T47D (cell line): ENCODE measurements around the gene GFRA4.
"Not testable (repeated sequence)": the region's sequence is repeated elsewhere in the genome, so short reads cannot be mapped to it uniquely, and the experiment has no call there.

Source experiments
- DNase-seq, 2 experiments: peaks; one replicate each; pipeline versions ENCODE4 v3.0.0 to v3.0.0-alpha.2; 2011 to 2012; ENCODE audit warnings: low read depth in 1 of 2, low spot score in 1 of 2
- JUND ChIP-seq: IDR thresholded peaks from 2 replicates; pipeline ENCODE4 v1.6.1; 2012; ENCODE audit warnings: low read depth
- in situ Hi-C: cut with HindIII; loops from 2 replicates; pipeline ENCODE4 v1.10.0; 2016; ENCODE audit warnings: low sequenced_read_pairs, low pct_unique_long_range_greater_than_20kb

Gene GFRA4

GRCh38 chr20:3631534-3631933 is 31.7 kb downstream of the GFRA4 start:
- in situ Hi-C loops: no loop called here
- no peak for DNase-seq
- no peak for TF ChIP-seq JUND

GRCh38 chr20:3630429-3630828 is 32.8 kb downstream of the GFRA4 start:
- in situ Hi-C loops: no loop called here
- TF ChIP-seq JUND: no peak
- DNase-seq: no peak

- DNase-seq: no peak
- in situ Hi-C loops: no loop called here
- TF ChIP-seq JUND: no peak
These were observed 33.3 kb downstream of the GFRA4 start for GRCh38 chr20:3629893-3630292.

GRCh38 chr20:3628502-3629314 is 34.5 kb downstream of the GFRA4 start:
- DNase-seq: no peak
- TF ChIP-seq JUND: no peak
- in situ Hi-C loops: no loop called here

- no peak for TF ChIP-seq JUND
- in situ Hi-C loops: no loop called here
- DNase-seq: no peak
These were observed 35.7 kb downstream of the GFRA4 start for GRCh38 chr20:3627476-3627875.

GRCh38 chr20:3622406-3622805 is 40.8 kb downstream of the GFRA4 start:
- TF ChIP-seq JUND: no peak
- no peak for DNase-seq
- in situ Hi-C loops: no loop called here

GRCh38 chr20:3621111-3621510 is 42.1 kb downstream of the GFRA4 start:
- no peak for DNase-seq
- TF ChIP-seq JUND: no peak
- in situ Hi-C loops: no loop called here

- no peak for TF ChIP-seq JUND
These were observed 46.9 kb downstream of the GFRA4 start for GRCh38 chr20:3616250-3616649.

GRCh38 chr20:3615171-3615840 is 47.9 kb downstream of the GFRA4 start:
- DNase-seq, in situ Hi-C loops: not testable (repeated sequence)

More at GRCh38 chr20:3616250-3616649, 46.9 kb downstream of the GFRA4 start:
- peak in 1 of 2 experiments; percentile 14 for DNase-seq
- in situ Hi-C loops: no loop called here

- in situ Hi-C loops: no loop called here
- TF ChIP-seq JUND: no peak
- no peak for DNase-seq
These were observed 48.7 kb downstream of the GFRA4 start for GRCh38 chr20:3614466-3614865.

GRCh38 chr20:3613821-3614440 is 49.3 kb downstream of the GFRA4 start:
- no peak for TF ChIP-seq JUND
- peak in 1 of 2 experiments; percentile 28 for DNase-seq
- in situ Hi-C loops: no loop called here

- peak in 1 of 2 experiments; percentile 34 for DNase-seq
- TF ChIP-seq JUND: no peak
These were observed 50.2 kb downstream of the GFRA4 start for GRCh38 chr20:3612795-3613572.

GRCh38 chr20:3611901-3612300 is 51.3 kb downstream of the GFRA4 start:
- in situ Hi-C loops: no loop called here
- TF ChIP-seq JUND: no peak
- no peak for DNase-seq

More at GRCh38 chr20:3612795-3613572, 50.2 kb downstream of the GFRA4 start:
- in situ Hi-C loops: no loop called here
